CD4-positive, alpha-beta T cell (primary cell): ENCODE data around the gene ZNF710. TPM values are rescaled to one million over a fixed set of nuclear protein-coding genes. Genes with fewer than 3 reads are reported as not detected.

Experiments used
- ATAC-seq: fragments of 200-7000 bp; cut with Tn5 transposase; one replicate; pipeline ENCODE4 v1.10.0; 2022; ENCODE audit warnings: mild to moderate bottlenecking; ENCODE audit not compliant: poor library complexity
- CTCF ChIA-PET: fragments of 350-600 bp; sonication (Branson Sonifier 250); formaldehyde crosslinking; loops from one replicate; lab custom pipeline; 2021; ENCODE audit warnings: antibody characterized with exemption, inconsistent platforms; lab: Charles Lee
- POLR2A ChIA-PET: fragments of 350-600 bp; sonication (Branson Sonifier 250); formaldehyde crosslinking; loops from one replicate; lab custom pipeline; 2021; ENCODE audit warnings: antibody characterized with exemption, inconsistent platforms; lab: Charles Lee
- DNase-seq, 14 experiments: peaks; one replicate each; pipeline ENCODE4 v3.0.0-alpha.2; 2013 to 2020; ENCODE audit warnings: mixed read lengths in 2 of 14
- H3K27ac ChIP-seq, 2 donors: one replicate each; pipeline versions ENCODE4 v1.5.1 to v1.7.0; 2013; ENCODE audit warnings: low read length in 2 of 2, low read depth in 1 of 2, mild to moderate bottlenecking in 1 of 2
- H3K27me3 ChIP-seq, 2 experiments: 1 replicate in 1 of 2; 2 replicates in 1 of 2; pipeline versions ENCODE4 v1.6.1 to v1.7.0; 2013; ENCODE audit warnings: low read length in 2 of 2, control low read depth in 1 of 2, mild to moderate bottlenecking in 1 of 2, moderate library complexity in 1 of 2; ENCODE audit not compliant: insufficient read depth in 2 of 2, control insufficient read depth in 1 of 2
- H3K36me3 ChIP-seq: one replicate; pipeline ENCODE4 v1.6.1; 2013; ENCODE audit warnings: low read length, control low read depth; ENCODE audit not compliant: insufficient read depth
- H3K4me1 ChIP-seq: one replicate; pipeline ENCODE4 v1.6.1; 2013; ENCODE audit warnings: low read length, control low read depth; ENCODE audit not compliant: insufficient read depth
- H3K4me3 ChIP-seq: one replicate; pipeline ENCODE4 v1.5.1; 2013; ENCODE audit warnings: mild to moderate bottlenecking, low read length, moderate library complexity
- H3K9me3 ChIP-seq, 2 experiments: 1 replicate in 1 of 2; 2 replicates in 1 of 2; pipeline versions ENCODE4 v1.6.1 to v1.7.0; 2013; ENCODE audit warnings: low read length in 2 of 2, mild to moderate bottlenecking in 2 of 2, control low read depth in 1 of 2, moderate library complexity in 1 of 2; ENCODE audit not compliant: control insufficient read depth in 1 of 2, insufficient read depth in 1 of 2
- H3K27ac Mint-ChIP-seq: one replicate; pipeline ENCODE4 v1.8.0; 2020; ENCODE audit warnings: mixed read lengths
- H3K27me3 Mint-ChIP-seq: one replicate; pipeline ENCODE4 v1.8.0; 2021; ENCODE audit warnings: mixed read lengths
- H3K36me3 Mint-ChIP-seq: one replicate; pipeline ENCODE4 v1.8.0; 2021; ENCODE audit warnings: low read depth, mixed read lengths
- H3K4me1 Mint-ChIP-seq: one replicate; pipeline ENCODE4 v1.8.0; 2021; ENCODE audit warnings: low read depth, mixed read lengths
- H3K4me3 Mint-ChIP-seq: one replicate; pipeline ENCODE4 v1.8.0; 2020; ENCODE audit warnings: mild to moderate bottlenecking, mixed read lengths
- H3K9me3 Mint-ChIP-seq: one replicate; pipeline ENCODE4 v1.8.0; 2020; ENCODE audit warnings: mixed read lengths
- intact Hi-C, 2 experiments: fragments of 100-400 bp; cut with DNase I in 1 of 2; cut with micrococcal nuclease in 1 of 2; formaldehyde crosslinking; loops; one replicate each; pipeline versions ENCODE4 v1.15.1 to v1.9.0; 2023 to 2025; cut with DNase I, micrococcal nuclease
- total RNA-seq, 174 experiments: library from RNA in 2 of 174; stranded (reverse) in 2 of 174; gene quantifications; one replicate each; pipeline ENCODE4 v1.2.3 and lab custom pipeline; 2021 to 2026
- TF ChIP-seq, protein P1 (sequence below): fragments of 200-600 bp; IDR thresholded peaks from one replicate; pipeline ENCODE4 v1.8.0; 2022; ENCODE audit warnings: antibody characterized with exemption, mild to moderate bottlenecking

The ZNF710 gene
- total RNA-seq, 2 experiments from 2014 or later = 6.5 to 7.7 TPM

DNA sequence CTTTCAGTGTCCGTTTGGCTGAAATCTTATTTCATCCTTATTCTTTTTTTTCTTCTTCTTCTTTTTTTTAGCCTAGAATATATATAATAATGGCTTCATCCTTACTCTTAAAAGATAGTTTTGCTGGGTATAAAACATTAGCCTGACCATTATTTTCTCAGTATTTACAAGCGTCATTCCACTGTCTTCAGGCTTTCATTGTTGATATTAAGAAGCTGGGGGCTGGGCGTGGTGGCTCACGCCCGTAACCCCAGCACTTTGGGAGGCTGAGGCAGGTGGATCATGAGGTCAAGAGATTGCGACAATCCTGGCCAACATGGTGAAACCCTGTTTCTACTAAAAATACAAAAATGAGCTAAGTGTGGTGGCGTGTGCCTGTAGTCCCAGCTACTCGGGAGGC is 10.6 kb downstream of the ZNF710 start:
- peaks cover 68% of the 10 kb centered on the region for H3K4me1 Mint-ChIP-seq

DNA sequence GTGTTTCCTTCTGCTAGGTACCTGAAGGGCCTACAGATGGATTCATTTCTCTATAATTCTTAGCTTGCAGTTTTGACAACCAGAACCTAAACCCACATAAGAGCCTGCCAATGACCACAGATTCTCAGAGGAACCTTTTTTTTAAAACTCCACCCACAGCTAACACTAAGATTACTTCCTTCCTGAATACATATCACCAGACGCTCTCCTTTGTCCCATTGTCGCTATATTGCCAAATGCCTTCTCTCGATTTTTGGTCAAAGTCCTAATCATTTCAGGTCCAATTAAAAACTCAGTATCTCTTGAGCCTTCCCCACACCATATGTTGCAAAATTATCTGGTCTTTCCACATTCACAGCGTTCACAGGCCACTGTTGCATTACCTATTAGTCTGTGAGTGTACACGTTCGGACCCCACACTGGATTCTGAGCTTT is 12.4 kb downstream of the ZNF710 start:
- ATAC-seq = peak; percentile 88
- intact Hi-C loops = loop anchor here in 1 of 2 experiments (2.0 kb wide), 1 partner anchor 21 kb away; no protein-coding TSS in a partner anchor
- TF ChIP-seq, protein P1, sequence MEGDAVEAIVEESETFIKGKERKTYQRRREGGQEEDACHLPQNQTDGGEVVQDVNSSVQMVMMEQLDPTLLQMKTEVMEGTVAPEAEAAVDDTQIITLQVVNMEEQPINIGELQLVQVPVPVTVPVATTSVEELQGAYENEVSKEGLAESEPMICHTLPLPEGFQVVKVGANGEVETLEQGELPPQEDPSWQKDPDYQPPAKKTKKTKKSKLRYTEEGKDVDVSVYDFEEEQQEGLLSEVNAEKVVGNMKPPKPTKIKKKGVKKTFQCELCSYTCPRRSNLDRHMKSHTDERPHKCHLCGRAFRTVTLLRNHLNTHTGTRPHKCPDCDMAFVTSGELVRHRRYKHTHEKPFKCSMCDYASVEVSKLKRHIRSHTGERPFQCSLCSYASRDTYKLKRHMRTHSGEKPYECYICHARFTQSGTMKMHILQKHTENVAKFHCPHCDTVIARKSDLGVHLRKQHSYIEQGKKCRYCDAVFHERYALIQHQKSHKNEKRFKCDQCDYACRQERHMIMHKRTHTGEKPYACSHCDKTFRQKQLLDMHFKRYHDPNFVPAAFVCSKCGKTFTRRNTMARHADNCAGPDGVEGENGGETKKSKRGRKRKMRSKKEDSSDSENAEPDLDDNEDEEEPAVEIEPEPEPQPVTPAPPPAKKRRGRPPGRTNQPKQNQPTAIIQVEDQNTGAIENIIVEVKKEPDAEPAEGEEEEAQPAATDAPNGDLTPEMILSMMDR = no peak

More for the DNA sequence above, 10.6 kb downstream of the ZNF710 start:
- ChIA-PET CTCF (interaction anchor here (0.7 kb wide), 1 partner anchor 67 kb away, joined by 3 read pairs; no protein-coding TSS in a partner anchor), POLR2A (no interaction called here)
- ATAC-seq (no peak), DNase-seq (no peak)
- TF ChIP-seq, protein P1 = no peak
- H3K4me3 Mint-ChIP-seq = no peak overlapping the region
- H3K9me3 Mint-ChIP-seq = no peaks in the 10 kb centered on the region
- Histone ChIP-seq H3K4me3 (no peak overlapping the region), H3K36me3 (no peaks in the 10 kb centered on the region), H3K4me1 (peaks cover 61% of the 10 kb centered on the region), H3K27ac (no peak overlapping the region), H3K27me3 (no peaks in the 10 kb centered on the region), H3K9me3 (peaks cover 7 to 15% of the 10 kb centered on the region in 2 experiments)
- no peaks in the 10 kb centered on the region for H3K36me3 Mint-ChIP-seq
- no peaks in the 10 kb centered on the region for H3K27me3 Mint-ChIP-seq
- intact Hi-C loops = loop anchor here in 1 of 2 experiments (2.0 kb wide), 1 partner anchor 23 kb away; no protein-coding TSS in a partner anchor
- H3K27ac Mint-ChIP-seq = no peak overlapping the region

DNA sequence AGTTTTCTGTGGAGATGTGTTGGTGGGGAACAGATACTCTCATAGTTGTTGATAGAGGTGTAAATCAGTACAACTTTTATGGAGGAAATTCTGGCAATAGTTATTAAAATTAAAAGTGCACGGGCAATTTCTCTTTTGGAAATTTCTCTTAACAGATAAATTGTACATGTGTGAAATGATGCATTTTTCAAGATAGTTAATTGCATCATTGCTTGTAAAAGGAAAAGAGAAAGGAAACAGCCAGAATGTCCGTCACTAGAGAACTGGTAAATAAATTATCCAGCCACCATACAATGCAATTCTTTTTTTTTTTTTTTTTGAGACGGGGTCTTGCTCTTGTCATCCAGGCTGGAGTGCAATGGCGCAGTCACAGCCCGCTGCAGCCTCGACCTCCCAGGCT is 14.2 kb downstream of the ZNF710 start:
- POLR2A ChIA-PET = interaction anchor here (1.1 kb wide), 1 partner anchor 79 kb away, joined by 4 read pairs; no protein-coding TSS in a partner anchor
- DNase-seq (no peak), ATAC-seq (no peak)
- CTCF ChIA-PET = no interaction called here
- intact Hi-C loops = loop anchor here in 1 of 2 experiments (2.0 kb wide), 1 partner anchor 14 kb away; the partner anchor contains the start of gene ZNF710
- Histone ChIP-seq H3K4me3 (no peak overlapping the region), H3K4me1 (peaks cover 49% of the 10 kb centered on the region), H3K27me3 (no peaks in the 10 kb centered on the region), H3K9me3 (peaks cover 7 to 15% of the 10 kb centered on the region in 2 experiments), H3K27ac (no peak overlapping the region), H3K36me3 (no peaks in the 10 kb centered on the region)
- Mint-ChIP-seq H3K4me3 (no peak overlapping the region), H3K9me3 (no peaks in the 10 kb centered on the region), H3K27me3 (no peaks in the 10 kb centered on the region), H3K4me1 (peaks cover 59% of the 10 kb centered on the region), H3K36me3 (no peaks in the 10 kb centered on the region), H3K27ac (no peak overlapping the region)
- TF ChIP-seq, protein P1 = no peak

More for the DNA sequence above, 12.4 kb downstream of the ZNF710 start:
- Histone ChIP-seq H3K27ac (peak overlapping the region in 1 of 2 donors; percentile 14), H3K9me3 (peaks cover 7 to 15% of the 10 kb centered on the region in 2 experiments), H3K4me3 (peak overlapping the region; percentile 10), H3K36me3 (no peaks in the 10 kb centered on the region), H3K4me1 (peaks cover 55% of the 10 kb centered on the region), H3K27me3 (no peaks in the 10 kb centered on the region)
- DNase-seq = peak in 3 of 14 experiments; percentile 73 to 87 (median 79)
- no peaks in the 10 kb centered on the region for H3K36me3 Mint-ChIP-seq
- peaks cover 69% of the 10 kb centered on the region for H3K4me1 Mint-ChIP-seq
- H3K27me3 Mint-ChIP-seq = no peaks in the 10 kb centered on the region
- ChIA-PET CTCF (no interaction called here), POLR2A (interaction anchor here (0.7 to 1.8 kb wide), 9 partner anchors 9 to 125 kb away, joined by 3 to 13 read pairs (median 6); partner anchors contain the start of gene ZNF710)
- H3K27ac Mint-ChIP-seq = peak overlapping the region; percentile 61
- H3K9me3 Mint-ChIP-seq = no peaks in the 10 kb centered on the region
- peak overlapping the region; percentile 68 for H3K4me3 Mint-ChIP-seq
